GM23338 (cell line): ENCODE results near the gene APOL1.

Source experiments
- CREB1 ChIP-seq: fragments of 250-450 bp; sonication (Bioruptor Pico); IDR thresholded peaks from 2 replicates; pipeline ENCODE4 v1.5.0; 2020; ENCODE audit warnings: low read depth, mild to moderate bottlenecking, moderate library complexity
- CTCF ChIP-seq, 2 experiments: fragments of 200-600 bp in 1 of 2; sonication (generic) in 1 of 2; conservative IDR thresholded peaks; 2 replicates each; pipeline versions ENCODE4 v1.5.1 to v1.6.1; 2016 to 2017; ENCODE audit warnings: antibody characterized with exemption in 2 of 2, low read depth in 2 of 2, mild to moderate bottlenecking in 2 of 2, moderate library complexity in 1 of 2
- EZH2 ChIP-seq: fragments of 200-600 bp; sonication (generic); IDR thresholded peaks from one replicate; pipeline ENCODE4 v1.8.0; 2017; ENCODE audit warnings: antibody characterized with exemption, mild to moderate bottlenecking, low read depth; ENCODE audit not compliant: unreplicated experiment
- JUNB ChIP-seq: IDR thresholded peaks from one replicate; pipeline ENCODE4 v1.6.1; 2016; ENCODE audit warnings: antibody characterized with exemption; ENCODE audit not compliant: unreplicated experiment
- POLR2AphosphoS5 ChIP-seq: IDR thresholded peaks from 2 replicates; pipeline ENCODE4 v1.6.1; 2016; ENCODE audit warnings: antibody characterized with exemption, low read depth
- ZNF331 ChIP-seq: fragments of 250-450 bp; sonication (Bioruptor Pico); IDR thresholded peaks from 2 replicates; pipeline ENCODE4 v1.5.0; 2020; ENCODE audit warnings: low read depth, mild to moderate bottlenecking, moderate library complexity
- TF ChIP-seq, protein P1 (sequence below): IDR thresholded peaks from one replicate; pipeline ENCODE4 v1.6.1; 2018; ENCODE audit warnings: antibody characterized with exemption; ENCODE audit not compliant: unreplicated experiment

DNA sequence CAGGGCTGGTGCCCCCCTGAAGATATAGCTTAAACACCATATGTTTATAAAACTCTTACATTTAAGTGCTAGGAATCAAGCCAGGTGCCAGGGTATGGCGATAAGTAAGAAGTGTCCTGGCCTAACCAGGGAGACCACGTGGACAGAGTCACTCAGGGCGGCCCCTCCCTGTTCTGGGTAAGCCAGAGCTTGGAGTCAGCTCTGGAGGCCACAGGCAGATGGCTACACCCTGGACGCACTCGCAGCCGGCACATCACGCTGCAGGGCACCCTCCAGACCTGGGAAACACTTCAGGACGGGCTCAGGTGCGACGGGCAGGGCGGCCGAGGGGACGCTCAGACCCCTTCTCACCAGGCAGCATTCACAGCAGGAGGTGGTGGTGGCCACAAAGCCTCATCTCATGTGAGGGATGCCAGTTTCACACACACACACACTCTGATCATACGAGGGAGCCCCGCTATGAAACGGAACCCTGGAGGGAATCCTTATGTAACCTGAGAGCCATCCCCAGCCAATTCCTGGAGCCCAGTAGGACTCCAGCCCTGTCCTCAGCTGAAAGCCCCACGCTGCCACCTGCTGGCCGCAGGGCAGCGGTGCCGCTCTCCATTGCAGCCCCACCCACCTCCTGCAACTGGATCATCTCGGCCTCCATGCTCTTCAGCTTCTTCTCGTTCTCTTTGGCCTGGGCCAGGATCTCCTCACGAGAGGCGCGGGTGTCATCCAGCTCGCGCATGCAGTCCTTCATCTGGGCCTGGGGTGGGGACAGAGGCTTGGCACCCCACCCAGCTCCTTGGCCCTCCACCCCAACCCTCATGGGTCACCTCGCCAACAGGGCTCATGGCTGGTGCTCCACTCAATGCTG, 33.4 kb downstream of the APOL1 start:
- TF ChIP-seq CTCF (conservative IDR thresholded peaks at IDR 0.05; ENCODE audit: low read depth in 2 of 2) (peak; percentile 88 to 92), CREB1 (CRISPR knock-in tag) (no peak), JUNB (no peak), POLR2AphosphoS5 (no peak), ZNF331 (CRISPR knock-in tag) (no peak), EZH2 (no peak)
- TF ChIP-seq, protein P1, sequence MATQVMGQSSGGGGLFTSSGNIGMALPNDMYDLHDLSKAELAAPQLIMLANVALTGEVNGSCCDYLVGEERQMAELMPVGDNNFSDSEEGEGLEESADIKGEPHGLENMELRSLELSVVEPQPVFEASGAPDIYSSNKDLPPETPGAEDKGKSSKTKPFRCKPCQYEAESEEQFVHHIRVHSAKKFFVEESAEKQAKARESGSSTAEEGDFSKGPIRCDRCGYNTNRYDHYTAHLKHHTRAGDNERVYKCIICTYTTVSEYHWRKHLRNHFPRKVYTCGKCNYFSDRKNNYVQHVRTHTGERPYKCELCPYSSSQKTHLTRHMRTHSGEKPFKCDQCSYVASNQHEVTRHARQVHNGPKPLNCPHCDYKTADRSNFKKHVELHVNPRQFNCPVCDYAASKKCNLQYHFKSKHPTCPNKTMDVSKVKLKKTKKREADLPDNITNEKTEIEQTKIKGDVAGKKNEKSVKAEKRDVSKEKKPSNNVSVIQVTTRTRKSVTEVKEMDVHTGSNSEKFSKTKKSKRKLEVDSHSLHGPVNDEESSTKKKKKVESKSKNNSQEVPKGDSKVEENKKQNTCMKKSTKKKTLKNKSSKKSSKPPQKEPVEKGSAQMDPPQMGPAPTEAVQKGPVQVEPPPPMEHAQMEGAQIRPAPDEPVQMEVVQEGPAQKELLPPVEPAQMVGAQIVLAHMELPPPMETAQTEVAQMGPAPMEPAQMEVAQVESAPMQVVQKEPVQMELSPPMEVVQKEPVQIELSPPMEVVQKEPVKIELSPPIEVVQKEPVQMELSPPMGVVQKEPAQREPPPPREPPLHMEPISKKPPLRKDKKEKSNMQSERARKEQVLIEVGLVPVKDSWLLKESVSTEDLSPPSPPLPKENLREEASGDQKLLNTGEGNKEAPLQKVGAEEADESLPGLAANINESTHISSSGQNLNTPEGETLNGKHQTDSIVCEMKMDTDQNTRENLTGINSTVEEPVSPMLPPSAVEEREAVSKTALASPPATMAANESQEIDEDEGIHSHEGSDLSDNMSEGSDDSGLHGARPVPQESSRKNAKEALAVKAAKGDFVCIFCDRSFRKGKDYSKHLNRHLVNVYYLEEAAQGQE, result no peak
